ENCODE data around the gene MLXIP. TPM values are rescaled to one million over a fixed set of nuclear protein-coding genes. Genes with fewer than 3 reads are reported as not detected.

MLXIP gene
- polyA plus RNA-seq, 1 experiment = 4.8 TPM

DNA sequence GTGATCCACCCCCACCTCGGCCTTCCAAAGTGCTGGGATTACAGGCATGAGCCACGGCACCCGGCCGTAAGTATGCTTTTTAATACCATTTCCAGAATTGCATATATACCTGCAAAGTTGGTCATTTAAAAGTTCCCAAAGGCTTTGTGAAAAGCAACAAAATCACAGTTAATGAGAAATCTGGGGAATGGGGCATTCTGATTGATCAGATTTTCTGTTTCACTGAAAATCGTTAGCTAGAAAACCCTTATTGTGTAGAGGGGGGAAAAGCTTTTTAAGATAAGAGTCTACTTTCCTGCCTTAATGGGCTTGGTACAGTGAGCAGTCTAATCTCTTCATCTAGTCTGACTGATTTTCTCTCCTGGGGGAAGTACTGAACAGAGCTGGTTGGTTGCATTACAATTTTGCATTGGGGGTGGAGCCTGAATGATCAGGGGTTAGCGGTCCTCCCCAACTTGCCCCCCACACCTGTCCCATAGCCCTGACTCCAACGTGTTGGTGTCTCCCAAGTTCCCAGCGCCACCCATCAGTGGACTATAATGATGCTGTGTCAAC lies 71.6 kb downstream of the MLXIP start:
- Histone ChIP-seq H3K27me3 (ENCODE audit: control insufficient read depth, insufficient read depth, low read length) (peaks cover 2% of the 10 kb centered on the region; the same call in 1 of the 2 replicates), H3K4me3 (ENCODE audit: low read depth, low read length) (no peak overlapping the region), H3K36me3 (ENCODE audit: control insufficient read depth, insufficient read depth, low read length) (no peaks in the 10 kb centered on the region; the same call in 1 of the 2 replicates)
- no peak for DNase-seq (ENCODE audit: low read depth)
- ChIA-PET CTCF (interaction anchor here (0.6 to 1.1 kb wide), 2 partner anchors 27 to 95 kb away, joined by 3 read pairs; no protein-coding TSS in a partner anchor), POLR2A (no interaction called here)
- TF ChIP-seq, protein P1, sequence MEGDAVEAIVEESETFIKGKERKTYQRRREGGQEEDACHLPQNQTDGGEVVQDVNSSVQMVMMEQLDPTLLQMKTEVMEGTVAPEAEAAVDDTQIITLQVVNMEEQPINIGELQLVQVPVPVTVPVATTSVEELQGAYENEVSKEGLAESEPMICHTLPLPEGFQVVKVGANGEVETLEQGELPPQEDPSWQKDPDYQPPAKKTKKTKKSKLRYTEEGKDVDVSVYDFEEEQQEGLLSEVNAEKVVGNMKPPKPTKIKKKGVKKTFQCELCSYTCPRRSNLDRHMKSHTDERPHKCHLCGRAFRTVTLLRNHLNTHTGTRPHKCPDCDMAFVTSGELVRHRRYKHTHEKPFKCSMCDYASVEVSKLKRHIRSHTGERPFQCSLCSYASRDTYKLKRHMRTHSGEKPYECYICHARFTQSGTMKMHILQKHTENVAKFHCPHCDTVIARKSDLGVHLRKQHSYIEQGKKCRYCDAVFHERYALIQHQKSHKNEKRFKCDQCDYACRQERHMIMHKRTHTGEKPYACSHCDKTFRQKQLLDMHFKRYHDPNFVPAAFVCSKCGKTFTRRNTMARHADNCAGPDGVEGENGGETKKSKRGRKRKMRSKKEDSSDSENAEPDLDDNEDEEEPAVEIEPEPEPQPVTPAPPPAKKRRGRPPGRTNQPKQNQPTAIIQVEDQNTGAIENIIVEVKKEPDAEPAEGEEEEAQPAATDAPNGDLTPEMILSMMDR (IDR thresholded peaks at IDR 0.05; ENCODE audit: insufficient read depth, low read depth, low read length) = no peak

DNA sequence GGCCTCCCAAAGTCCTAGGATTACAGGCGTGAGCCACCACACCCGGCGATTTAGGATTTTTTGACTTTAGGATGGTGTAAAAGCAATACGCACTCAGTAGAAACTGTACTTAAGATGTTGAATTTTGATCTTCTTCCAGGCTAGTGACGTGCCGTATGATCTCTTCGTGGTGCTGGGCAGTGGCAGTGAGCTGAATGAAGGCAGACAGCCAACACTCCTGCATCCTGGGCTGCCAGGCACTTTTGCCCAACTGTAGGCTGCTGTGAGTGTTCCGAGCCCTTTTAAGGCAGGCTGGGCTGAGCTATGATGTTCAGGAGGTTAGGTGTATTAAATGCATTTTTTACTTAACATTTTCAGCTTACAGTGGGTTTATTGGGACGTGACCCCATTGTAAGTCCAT lies 74.2 kb downstream of the MLXIP start:
- no peak for DNase-seq (ENCODE audit: low read depth)
- ChIA-PET POLR2A (no interaction called here), CTCF (interaction anchor here (0.9 to 1.2 kb wide), 3 partner anchors 37 to 778 kb away, joined by 3 read pairs; no protein-coding TSS in a partner anchor)
- H3K27me3 ChIP-seq (ENCODE audit: control insufficient read depth, insufficient read depth, low read length) = peaks cover 4% of the 10 kb centered on the region
- TF ChIP-seq, protein P1 (IDR thresholded peaks at IDR 0.05; ENCODE audit: insufficient read depth, low read depth, low read length) = no peak
- H3K4me3 ChIP-seq (ENCODE audit: low read depth, low read length) = no peak overlapping the region
- no peaks in the 10 kb centered on the region for H3K36me3 ChIP-seq (ENCODE audit: control insufficient read depth, insufficient read depth, low read length)

DNA sequence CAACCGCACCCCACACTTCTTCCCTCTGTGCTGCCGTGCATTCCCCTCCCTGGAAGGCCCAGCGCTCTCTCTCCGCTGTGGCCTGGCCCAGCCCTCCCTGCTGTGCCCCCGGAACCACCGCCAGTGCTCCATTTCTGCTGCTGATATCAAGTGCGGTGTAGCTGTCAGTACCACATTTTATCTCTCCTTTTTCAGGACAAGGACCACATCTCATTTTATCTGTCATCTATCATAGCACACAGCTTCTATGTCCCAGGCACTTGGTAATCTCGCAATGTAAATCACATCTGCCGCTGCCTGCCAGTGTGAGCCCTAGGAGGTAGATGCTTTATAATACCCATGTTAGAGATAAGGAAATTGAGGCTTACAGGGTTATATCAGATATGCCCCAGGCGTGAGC lies 77.1 kb downstream of the MLXIP start:
- ChIA-PET CTCF (interaction anchor here (1.0 kb wide), 2 partner anchors 35 to 101 kb away, joined by 3 to 4 read pairs; no protein-coding TSS in a partner anchor), POLR2A (no interaction called here)
- Histone ChIP-seq H3K27me3 (ENCODE audit: control insufficient read depth, insufficient read depth, low read length) (peaks cover 4% of the 10 kb centered on the region), H3K4me3 (ENCODE audit: low read depth, low read length) (no peak overlapping the region), H3K36me3 (ENCODE audit: control insufficient read depth, insufficient read depth, low read length) (no peaks in the 10 kb centered on the region)
- DNase-seq (ENCODE audit: low read depth) = no peak
- TF ChIP-seq, protein P1 (IDR thresholded peaks at IDR 0.05; ENCODE audit: insufficient read depth, low read depth, low read length) = no peak

DNA sequence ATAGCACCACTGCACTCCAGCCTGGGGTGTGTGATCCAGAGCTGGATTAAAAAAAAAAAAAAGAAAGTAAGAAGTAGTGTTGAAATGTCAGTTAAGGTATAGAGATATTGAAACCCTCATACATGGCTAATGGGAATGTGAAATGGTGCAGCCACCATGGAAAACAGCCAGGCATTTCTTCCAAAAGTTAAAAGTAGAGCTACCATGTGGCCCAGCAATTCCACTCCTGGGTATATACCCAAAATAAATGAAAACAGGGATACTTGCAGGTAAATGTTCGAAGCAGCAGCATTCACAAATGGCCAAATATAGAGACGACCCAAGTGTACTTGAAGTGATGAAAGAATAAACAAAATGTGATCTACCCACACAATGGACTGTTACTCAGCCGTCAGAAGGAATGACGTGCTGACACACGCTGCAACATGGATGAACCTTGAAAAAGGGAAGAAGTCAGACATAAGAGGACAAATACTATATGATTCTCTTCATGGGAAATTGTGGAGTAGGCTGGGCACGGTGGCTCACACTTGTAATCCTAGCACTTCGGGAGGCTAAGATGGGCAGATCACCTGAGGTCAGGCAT lies 80.2 kb downstream of the MLXIP start:
- ChIA-PET POLR2A (no interaction called here), CTCF (interaction anchor here (2.7 kb wide), 1 partner anchor 28 kb away, joined by 7 read pairs; no protein-coding TSS in a partner anchor)
- H3K36me3 ChIP-seq (ENCODE audit: control insufficient read depth, insufficient read depth, low read length) = no peaks in the 10 kb centered on the region
- H3K4me3 ChIP-seq (ENCODE audit: low read depth, low read length) = no peak overlapping the region
- TF ChIP-seq, protein P1 (IDR thresholded peaks at IDR 0.05; ENCODE audit: insufficient read depth, low read depth, low read length) = no peak
- H3K27me3 ChIP-seq (ENCODE audit: control insufficient read depth, insufficient read depth, low read length) = peaks cover 3% of the 10 kb centered on the region; the same call in 1 of the 2 replicates
- DNase-seq (ENCODE audit: low read depth) = no peak

DNA sequence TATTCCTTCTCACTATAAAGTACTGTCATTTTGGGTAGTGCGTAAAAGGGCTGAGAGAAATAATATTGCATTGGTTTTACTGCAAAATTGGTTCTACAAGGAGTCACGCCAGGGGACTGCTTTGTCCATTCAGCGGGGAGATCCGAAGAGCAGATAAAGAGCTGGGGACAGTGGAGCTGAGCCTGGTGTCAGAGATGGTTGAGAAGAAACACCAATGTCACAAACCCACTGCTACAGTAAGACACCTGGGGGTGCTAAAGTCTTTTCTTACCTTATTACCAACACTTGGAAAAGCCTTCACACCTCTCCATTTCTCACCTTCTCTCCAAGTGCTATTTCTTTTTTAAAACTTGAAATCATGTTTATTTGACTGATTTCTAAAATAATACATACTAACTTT lies 81.3 kb downstream of the MLXIP start:
- Histone ChIP-seq H3K4me3 (ENCODE audit: low read depth, low read length) (no peak overlapping the region), H3K27me3 (ENCODE audit: control insufficient read depth, insufficient read depth, low read length) (peaks cover 3% of the 10 kb centered on the region; the same call in 1 of the 2 replicates), H3K36me3 (ENCODE audit: control insufficient read depth, insufficient read depth, low read length) (no peaks in the 10 kb centered on the region)
- ChIA-PET CTCF (no interaction called here), POLR2A (no interaction called here)
- DNase-seq (ENCODE audit: low read depth) = no peak
- TF ChIP-seq, protein P1 (IDR thresholded peaks at IDR 0.05; ENCODE audit: insufficient read depth, low read depth, low read length) = no peak
